HepG2 (cell line): ENCODE results near the gene CDC34. TPM values are rescaled to one million over a fixed set of nuclear protein-coding genes. Genes with fewer than 3 reads are reported as not detected.
A peak's percentile ranks its signal among the peaks of the same experiment; 100 is the strongest.

Source experiments
- DR1 ChIP-seq: sonication (generic); formaldehyde crosslinking; IDR thresholded peaks from 2 replicates; pipeline ENCODE4 v1.8.0; 2021; ENCODE audit warnings: mild to moderate bottlenecking, missing genetic modification reagents, inconsistent platforms
- EHMT2 ChIP-seq: fragments of 200-600 bp; sonication (generic); IDR thresholded peaks from 2 replicates; pipeline ENCODE4 v1.7.0; 2017; ENCODE audit warnings: antibody characterized with exemption, low read depth, low read length, borderline replicate concordance
- GFI1 ChIP-seq: sonication (generic); formaldehyde crosslinking; IDR thresholded peaks from 2 replicates; pipeline ENCODE4 v1.5.0; 2020; ENCODE audit warnings: missing genetic modification reagents, mild to moderate bottlenecking, borderline replicate concordance
- HOXA3 ChIP-seq: sonication (generic); formaldehyde crosslinking; IDR thresholded peaks from 2 replicates; pipeline ENCODE4 v1.5.0; 2020; ENCODE audit warnings: missing genetic modification reagents
- MAF1 ChIP-seq: sonication (generic); formaldehyde crosslinking; IDR thresholded peaks from 2 replicates; pipeline ENCODE4 v1.5.0; 2020; ENCODE audit warnings: missing genetic modification reagents, borderline replicate concordance
- MED13 ChIP-seq: sonication (generic); formaldehyde crosslinking; IDR thresholded peaks from 2 replicates; pipeline ENCODE4 v1.5.0; 2020; ENCODE audit warnings: missing genetic modification reagents
- MLLT10 ChIP-seq: sonication (generic); formaldehyde crosslinking; IDR thresholded peaks from 2 replicates; pipeline ENCODE4 v1.4.0; 2020; ENCODE audit warnings: missing genetic modification reagents
- NCOA5 ChIP-seq: sonication (generic); formaldehyde crosslinking; IDR thresholded peaks from 2 replicates; pipeline ENCODE4 v1.4.0; 2020; ENCODE audit warnings: missing genetic modification reagents
- PRMT3 ChIP-seq: sonication (generic); formaldehyde crosslinking; IDR thresholded peaks from 2 replicates; pipeline ENCODE4 v1.8.1; 2022; ENCODE audit warnings: low read depth, mild to moderate bottlenecking, moderate library complexity, missing genetic modification reagents, borderline replicate concordance
- RARG ChIP-seq: sonication (generic); formaldehyde crosslinking; IDR thresholded peaks from 2 replicates; pipeline ENCODE4 v1.4.0; 2020; ENCODE audit warnings: low read depth, mild to moderate bottlenecking, missing genetic modification reagents
- ZFAT ChIP-seq: sonication (generic); formaldehyde crosslinking; conservative IDR thresholded peaks from 2 replicates; pipeline ENCODE4 v1.8.1; 2023; ENCODE audit warnings: missing genetic modification reagents, inconsistent platforms
- ZNF124 ChIP-seq: sonication (generic); formaldehyde crosslinking; IDR thresholded peaks from 2 replicates; pipeline ENCODE4 v1.4.0; 2020; ENCODE audit warnings: missing genetic modification reagents
- ZNF143 ChIP-seq: sonication (generic); formaldehyde crosslinking; IDR thresholded peaks from 2 replicates; pipeline ENCODE4 v1.4.0; 2020; ENCODE audit warnings: missing genetic modification reagents
- ZNF430 ChIP-seq: sonication (generic); formaldehyde crosslinking; IDR thresholded peaks from 2 replicates; pipeline ENCODE4 v1.9.0; 2021; ENCODE audit warnings: mild to moderate bottlenecking, missing genetic modification reagents
- ZNF558 ChIP-seq: sonication (generic); formaldehyde crosslinking; IDR thresholded peaks from 2 replicates; pipeline ENCODE4 v1.9.0; 2022; ENCODE audit warnings: mild to moderate bottlenecking, missing genetic modification reagents, borderline replicate concordance
- ZNF605 ChIP-seq: sonication (generic); formaldehyde crosslinking; IDR thresholded peaks from 2 replicates; pipeline ENCODE4 v1.8.0; 2022; ENCODE audit warnings: mild to moderate bottlenecking, missing genetic modification reagents
- ZNF766 ChIP-seq: sonication (generic); formaldehyde crosslinking; IDR thresholded peaks from 2 replicates; pipeline ENCODE4 v1.5.0; 2020; ENCODE audit warnings: missing genetic modification reagents, borderline replicate concordance
- polyA plus RNA-seq, 8 experiments: library from polyadenylated mRNA; depleted of rRNA in 3 of 8; stranded (reverse) in 7 of 8; unstranded in 1 of 8; fragments of >200 nt; fragmentation: Illumina TruSeq in 4 of 8; extraction: Trizol in 4 of 8; gene quantifications; 2 replicates each; pipeline versions ENCODE4 v1.2.1 to v1.2.3, GENCODE V29; 2011 to 2016; ENCODE audit warnings: low read depth in 4 of 8, missing spikeins in 1 of 8, mixed read lengths in 1 of 8; ENCODE audit not compliant: insufficient read depth in 1 of 8
- total RNA-seq, 5 experiments: library from RNA; depleted of rRNA; stranded (reverse); fragments of >200 nt; fragmentation: Illumina TruSeq; extraction: Trizol; gene quantifications; 2 replicates each; pipeline ENCODE4 v1.2.3, GENCODE V29; 2016; ENCODE audit warnings: low read depth in 1 of 5
- TF ChIP-seq, protein P1 (sequence below): sonication (generic); formaldehyde crosslinking; IDR thresholded peaks from 2 replicates; pipeline ENCODE4 v1.4.0; 2020; ENCODE audit warnings: missing genetic modification reagents
- TF ChIP-seq, protein P2 (sequence below): sonication (generic); formaldehyde crosslinking; IDR thresholded peaks from 2 replicates; pipeline ENCODE4 v1.5.1; 2020; ENCODE audit warnings: missing genetic modification reagents, mild to moderate bottlenecking, borderline replicate concordance
- TF ChIP-seq, protein P3 (sequence below): sonication (generic); formaldehyde crosslinking; IDR thresholded peaks from 2 replicates; pipeline ENCODE4 v1.4.0; 2020; ENCODE audit warnings: missing genetic modification reagents

The CDC34 gene
- total and polyA plus RNA-seq, 2 of the 13 experiments (the other 11 are each of a cell fraction or from before 2014, with no cell fraction given): 138 to 150 TPM

DNA sequence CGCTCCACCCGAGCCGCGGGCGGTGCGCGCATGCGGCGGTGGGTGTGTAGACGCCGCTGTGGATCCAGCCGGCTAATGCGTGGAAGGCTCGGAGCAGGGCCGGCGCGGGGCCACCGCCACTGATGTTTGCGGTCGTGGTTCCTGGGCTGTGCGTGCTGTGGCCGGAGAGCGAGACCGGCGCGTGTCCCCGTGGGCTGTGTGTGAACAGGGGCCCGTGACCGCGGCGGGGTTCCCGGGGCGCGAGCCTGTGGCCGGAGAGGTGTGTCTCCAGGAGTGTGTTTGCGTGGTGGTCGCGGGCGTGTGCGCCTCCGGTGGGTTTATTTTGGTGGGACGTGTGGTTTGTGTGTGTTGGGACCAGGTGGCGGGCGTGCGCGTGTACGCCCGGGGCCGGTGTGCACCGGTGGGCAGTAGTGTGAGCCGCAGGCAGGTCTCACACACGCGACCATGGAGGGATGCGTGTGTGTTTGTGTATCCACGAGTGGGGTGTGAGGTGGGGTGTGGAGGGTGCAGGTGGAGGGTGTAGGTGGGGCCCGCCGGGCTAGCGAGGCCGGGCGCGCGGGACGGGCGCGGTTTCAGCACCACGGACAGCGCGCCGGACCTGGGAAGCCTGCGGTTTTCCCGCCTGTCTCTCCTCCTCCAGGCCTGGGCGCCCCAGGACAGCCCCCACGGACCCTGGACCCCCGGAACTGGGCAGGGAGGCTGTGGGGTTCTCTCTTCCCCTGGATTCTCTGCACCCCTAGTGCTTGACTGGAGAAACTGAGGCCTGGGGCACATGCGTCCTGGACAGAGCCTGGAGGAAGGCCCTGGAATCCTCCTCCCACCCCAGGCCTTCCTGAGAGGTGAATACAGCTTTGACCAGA is 59.8 kb downstream of the CDC34 start (continued):
- TF ChIP-seq NCOA5 (CRISPR knock-in tag) (no peak), EHMT2 (peak; percentile 85), DR1 (CRISPR knock-in tag) (no peak), MAF1 (peak; percentile 70; the same call in 1 of the 2 replicates), ZNF766 (0 out of 2 replicates have a peak, but pooled peaks have one; percentile 52), MED13 (CRISPR knock-in tag) (peak; percentile 75), ZNF558 (CRISPR knock-in tag) (peak; percentile 72; the same call in 1 of the 2 replicates), ZNF605 (CRISPR knock-in tag) (peak; percentile 79; the same call in 1 of the 2 replicates), HOXA3 (CRISPR knock-in tag) (peak; percentile 33; the same call in 1 of the 2 replicates), GFI1 (no peak), ZNF430 (CRISPR knock-in tag) (peak; percentile 67; the same call in 1 of the 2 replicates), MLLT10 (CRISPR knock-in tag) (no peak), PRMT3 (CRISPR knock-in tag) (0 out of 2 replicates have a peak, but pooled peaks have one; percentile 36), RARG (CRISPR knock-in tag) (no peak), ZNF124 (CRISPR knock-in tag) (peak; percentile 76; the same call in 1 of the 2 replicates), ZFAT (CRISPR knock-in tag) (no peak), ZNF143 (CRISPR knock-in tag) (no peak)
- TF ChIP-seq, protein P1, sequence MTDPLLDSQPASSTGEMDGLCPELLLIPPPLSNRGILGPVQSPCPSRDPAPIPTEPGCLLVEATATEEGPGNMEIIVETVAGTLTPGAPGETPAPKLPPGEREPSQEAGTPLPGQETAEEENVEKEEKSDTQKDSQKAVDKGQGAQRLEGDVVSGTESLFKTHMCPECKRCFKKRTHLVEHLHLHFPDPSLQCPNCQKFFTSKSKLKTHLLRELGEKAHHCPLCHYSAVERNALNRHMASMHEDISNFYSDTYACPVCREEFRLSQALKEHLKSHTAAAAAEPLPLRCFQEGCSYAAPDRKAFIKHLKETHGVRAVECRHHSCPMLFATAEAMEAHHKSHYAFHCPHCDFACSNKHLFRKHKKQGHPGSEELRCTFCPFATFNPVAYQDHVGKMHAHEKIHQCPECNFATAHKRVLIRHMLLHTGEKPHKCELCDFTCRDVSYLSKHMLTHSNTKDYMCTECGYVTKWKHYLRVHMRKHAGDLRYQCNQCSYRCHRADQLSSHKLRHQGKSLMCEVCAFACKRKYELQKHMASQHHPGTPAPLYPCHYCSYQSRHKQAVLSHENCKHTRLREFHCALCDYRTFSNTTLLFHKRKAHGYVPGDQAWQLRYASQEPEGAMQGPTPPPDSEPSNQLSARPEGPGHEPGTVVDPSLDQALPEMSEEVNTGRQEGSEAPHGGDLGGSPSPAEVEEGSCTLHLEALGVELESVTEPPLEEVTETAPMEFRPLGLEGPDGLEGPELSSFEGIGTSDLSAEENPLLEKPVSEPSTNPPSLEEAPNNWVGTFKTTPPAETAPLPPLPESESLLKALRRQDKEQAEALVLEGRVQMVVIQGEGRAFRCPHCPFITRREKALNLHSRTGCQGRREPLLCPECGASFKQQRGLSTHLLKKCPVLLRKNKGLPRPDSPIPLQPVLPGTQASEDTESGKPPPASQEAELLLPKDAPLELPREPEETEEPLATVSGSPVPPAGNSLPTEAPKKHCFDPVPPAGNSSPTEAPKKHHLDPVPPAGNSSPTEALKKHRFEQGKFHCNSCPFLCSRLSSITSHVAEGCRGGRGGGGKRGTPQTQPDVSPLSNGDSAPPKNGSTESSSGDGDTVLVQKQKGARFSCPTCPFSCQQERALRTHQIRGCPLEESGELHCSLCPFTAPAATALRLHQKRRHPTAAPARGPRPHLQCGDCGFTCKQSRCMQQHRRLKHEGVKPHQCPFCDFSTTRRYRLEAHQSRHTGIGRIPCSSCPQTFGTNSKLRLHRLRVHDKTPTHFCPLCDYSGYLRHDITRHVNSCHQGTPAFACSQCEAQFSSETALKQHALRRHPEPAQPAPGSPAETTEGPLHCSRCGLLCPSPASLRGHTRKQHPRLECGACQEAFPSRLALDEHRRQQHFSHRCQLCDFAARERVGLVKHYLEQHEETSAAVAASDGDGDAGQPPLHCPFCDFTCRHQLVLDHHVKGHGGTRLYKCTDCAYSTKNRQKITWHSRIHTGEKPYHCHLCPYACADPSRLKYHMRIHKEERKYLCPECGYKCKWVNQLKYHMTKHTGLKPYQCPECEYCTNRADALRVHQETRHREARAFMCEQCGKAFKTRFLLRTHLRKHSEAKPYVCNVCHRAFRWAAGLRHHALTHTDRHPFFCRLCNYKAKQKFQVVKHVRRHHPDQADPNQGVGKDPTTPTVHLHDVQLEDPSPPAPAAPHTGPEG (CRISPR knock-in tag): 0 out of 2 replicates have a peak, but pooled peaks have one; percentile 57
- TF ChIP-seq, protein P2, sequence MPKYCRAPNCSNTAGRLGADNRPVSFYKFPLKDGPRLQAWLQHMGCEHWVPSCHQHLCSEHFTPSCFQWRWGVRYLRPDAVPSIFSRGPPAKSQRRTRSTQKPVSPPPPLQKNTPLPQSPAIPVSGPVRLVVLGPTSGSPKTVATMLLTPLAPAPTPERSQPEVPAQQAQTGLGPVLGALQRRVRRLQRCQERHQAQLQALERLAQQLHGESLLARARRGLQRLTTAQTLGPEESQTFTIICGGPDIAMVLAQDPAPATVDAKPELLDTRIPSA: no peak
- TF ChIP-seq, protein P3, sequence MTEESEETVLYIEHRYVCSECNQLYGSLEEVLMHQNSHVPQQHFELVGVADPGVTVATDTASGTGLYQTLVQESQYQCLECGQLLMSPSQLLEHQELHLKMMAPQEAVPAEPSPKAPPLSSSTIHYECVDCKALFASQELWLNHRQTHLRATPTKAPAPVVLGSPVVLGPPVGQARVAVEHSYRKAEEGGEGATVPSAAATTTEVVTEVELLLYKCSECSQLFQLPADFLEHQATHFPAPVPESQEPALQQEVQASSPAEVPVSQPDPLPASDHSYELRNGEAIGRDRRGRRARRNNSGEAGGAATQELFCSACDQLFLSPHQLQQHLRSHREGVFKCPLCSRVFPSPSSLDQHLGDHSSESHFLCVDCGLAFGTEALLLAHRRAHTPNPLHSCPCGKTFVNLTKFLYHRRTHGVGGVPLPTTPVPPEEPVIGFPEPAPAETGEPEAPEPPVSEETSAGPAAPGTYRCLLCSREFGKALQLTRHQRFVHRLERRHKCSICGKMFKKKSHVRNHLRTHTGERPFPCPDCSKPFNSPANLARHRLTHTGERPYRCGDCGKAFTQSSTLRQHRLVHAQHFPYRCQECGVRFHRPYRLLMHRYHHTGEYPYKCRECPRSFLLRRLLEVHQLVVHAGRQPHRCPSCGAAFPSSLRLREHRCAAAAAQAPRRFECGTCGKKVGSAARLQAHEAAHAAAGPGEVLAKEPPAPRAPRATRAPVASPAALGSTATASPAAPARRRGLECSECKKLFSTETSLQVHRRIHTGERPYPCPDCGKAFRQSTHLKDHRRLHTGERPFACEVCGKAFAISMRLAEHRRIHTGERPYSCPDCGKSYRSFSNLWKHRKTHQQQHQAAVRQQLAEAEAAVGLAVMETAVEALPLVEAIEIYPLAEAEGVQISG (CRISPR knock-in tag): peak; percentile 66
